Dermis microvascular lymphatic vessel endothelial cell (primary cell): Measurements from ENCODE around the gene SGCB. TPM values are rescaled to one million over a fixed set of nuclear protein-coding genes. Genes with fewer than 3 reads are reported as not detected.
"Not testable (repeated sequence)": the region's sequence is repeated elsewhere in the genome, so short reads cannot be mapped to it uniquely, and the experiment has no call there.

Source experiments
- DNase-seq, 2 donors: peaks; one replicate each; pipeline versions ENCODE4 v3.0.0 to v3.0.0-alpha.2; 2010; ENCODE audit warnings: low read depth in 2 of 2
- total RNA-seq: library from RNA; depleted of rRNA; stranded (reverse); fragments of >200 nt; gene quantifications from 2 replicates; pipeline ENCODE4 v1.2.1, GENCODE V29; 2014

SGCB gene
- 8.5 and 9.4 TPM in 2 replicates for total RNA-seq

GRCh38 chr4:52038103-52038912 is at the start of gene SGCB:
SGCB (minus strand) TSS chr4:52038299; CDS start chr4:52038259, 40 bp downstream.
- DNase-seq, result peak in 1 of 2 donors; percentile 52

- DNase-seq, result not testable (repeated sequence)
Measured at GRCh38 chr4:52086425-52086824, 48.3 kb upstream of the SGCB start.

GRCh38 chr4:52081216-52081615 is 43.1 kb upstream of the SGCB start:
- DNase-seq, result no peak

GRCh38 chr4:52079659-52080058 is 41.6 kb upstream of the SGCB start:
- no peak for DNase-seq

- no peak for DNase-seq
Measured at GRCh38 chr4:52076731-52077130, 38.6 kb upstream of the SGCB start.

- DNase-seq, result no peak
Measured at GRCh38 chr4:52071791-52072546, 33.9 kb upstream of the SGCB start.

GRCh38 chr4:52069571-52069970 is 31.5 kb upstream of the SGCB start:
- no peak for DNase-seq

GRCh38 chr4:52059372-52059771 is 21.3 kb upstream of the SGCB start:
- peak in 1 of 2 donors; percentile 87 for DNase-seq

GRCh38 chr4:52058275-52058674 is 20.2 kb upstream of the SGCB start:
- DNase-seq, result no peak

- no peak for DNase-seq
Measured at GRCh38 chr4:52057196-52057595, 19.1 kb upstream of the SGCB start.

GRCh38 chr4:52054254-52054653 is 16.2 kb upstream of the SGCB start:
- no peak for DNase-seq

- peak in 1 of 2 donors; percentile 51 for DNase-seq
Measured at GRCh38 chr4:52052475-52052780, 14.3 kb upstream of the SGCB start.

GRCh38 chr4:52051615-52052474 is 13.7 kb upstream of the SGCB start:
- DNase-seq, result peak; percentile 24 to 92

- DNase-seq, result peak in 1 of 2 donors; percentile 29
Measured at GRCh38 chr4:52051213-52051614, 13.1 kb upstream of the SGCB start, which contains the start of gene SPATA18. SPATA18 (plus strand) TSS chr4:52051304; CDS start chr4:52051705, 401 bp downstream.

GRCh38 chr4:52049266-52049665 is 11.2 kb upstream of the SGCB start:
- DNase-seq, result no peak

- DNase-seq, result no peak
Measured at GRCh38 chr4:52045028-52045427, 6.9 kb upstream of the SGCB start.

- DNase-seq, result peak in 1 of 2 donors; percentile 22
Measured at GRCh38 chr4:52037689-52038102, 403 bp downstream of the SGCB start.

GRCh38 chr4:52036886-52037530 is 1.1 kb downstream of the SGCB start:
- no peak for DNase-seq

- no peak for DNase-seq
Measured at GRCh38 chr4:52035190-52035589, 2.9 kb downstream of the SGCB start.

- no peak for DNase-seq
Measured at GRCh38 chr4:52032005-52032404, 6.1 kb downstream of the SGCB start.

- no peak for DNase-seq
Measured at GRCh38 chr4:52028970-52029369, 9.1 kb downstream of the SGCB start.
